ENCODE data around the gene HGFAC.

The HGFAC gene

GRCh38 chr4:3497095-3497494, 55.3 kb downstream of the HGFAC start:
- H3K27ac ChIP-seq, result no peak overlapping the region
- no peak for TF ChIP-seq CTCF (conservative IDR thresholded peaks at IDR 0.05)

GRCh38 chr4:3497523-3498389, 56.0 kb downstream of the HGFAC start:
- TF ChIP-seq CTCF (conservative IDR thresholded peaks at IDR 0.05), result no peak
- H3K27ac ChIP-seq, result no peak overlapping the region

- TF ChIP-seq CTCF (conservative IDR thresholded peaks at IDR 0.05), result no peak
- no peak overlapping the region for H3K27ac ChIP-seq
Observed at GRCh38 chr4:3498407-3498806, 56.6 kb downstream of the HGFAC start.
